Stimulated activated CD4-positive, alpha-beta T cell treated with anti-CD3 and anti-CD28 coated beads, TNF-alpha, amount 100 ng/mL, for 48 hours (primary cell): Measurements from ENCODE around the gene CA5B.
"Not testable (repeated sequence)": the region's sequence is repeated elsewhere in the genome, so short reads cannot be mapped to it uniquely, and the experiment has no call there.

Experiments
- DNase-seq, 3 donors: peaks; one replicate each; pipeline ENCODE4 v3.0.0-alpha.2; 2020; ENCODE audit warnings: low read depth in 3 of 3

CA5B gene

DNA sequence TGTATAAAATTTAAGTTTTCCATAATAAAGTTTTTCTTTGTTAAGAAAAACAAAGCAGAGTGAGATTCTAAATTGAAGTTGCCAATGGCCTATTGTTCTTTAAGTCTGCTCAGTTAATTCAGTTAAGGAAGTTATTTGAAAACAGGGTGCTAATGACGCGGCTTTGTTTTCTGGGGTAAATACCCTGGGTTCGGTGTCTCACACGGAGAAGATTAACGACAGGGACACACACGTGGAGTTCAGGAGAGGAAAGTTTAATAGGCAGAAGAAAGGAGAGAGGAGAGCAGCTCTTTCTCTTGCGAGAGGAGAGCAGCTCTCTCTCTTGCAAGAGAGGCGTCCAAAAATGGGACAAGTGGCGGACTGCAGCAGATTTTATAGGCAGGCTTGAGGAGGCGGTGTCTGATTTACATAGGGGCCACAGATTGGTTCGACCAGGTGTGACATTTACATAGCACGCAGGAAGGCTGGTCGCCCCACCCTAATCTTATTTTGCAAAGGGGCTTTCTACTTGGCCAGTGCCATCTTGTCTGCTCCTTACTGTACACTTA lies 9.6 kb downstream of the CA5B start:
- no peak for DNase-seq

DNA sequence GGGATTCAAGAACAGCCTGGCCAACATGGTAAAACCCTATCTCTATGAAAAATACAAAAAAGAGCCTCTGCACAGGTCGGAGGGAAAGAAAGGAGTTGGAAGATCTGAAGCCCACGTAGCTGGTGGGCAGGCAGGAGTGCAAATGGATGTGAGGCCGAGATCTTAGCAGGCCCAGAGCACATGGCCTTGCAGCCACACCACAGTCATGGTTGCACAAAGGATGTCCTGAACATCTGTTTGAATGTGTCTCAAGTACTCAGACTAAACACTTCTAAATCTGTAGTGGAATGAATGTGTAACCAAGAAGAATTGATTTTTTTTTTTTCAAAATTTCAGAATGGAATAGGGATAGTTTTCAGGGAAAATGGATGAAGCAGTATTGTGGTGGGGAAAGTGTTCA lies 10.8 kb downstream of the CA5B start:
- DNase-seq = no peak

GRCh38 chrX:15749642-15750610 lies 11.9 kb downstream of the CA5B start:
- no peak for DNase-seq

- no peak for DNase-seq
Measured at GRCh38 chrX:15750611-15751154, 12.6 kb downstream of the CA5B start.

DNA sequence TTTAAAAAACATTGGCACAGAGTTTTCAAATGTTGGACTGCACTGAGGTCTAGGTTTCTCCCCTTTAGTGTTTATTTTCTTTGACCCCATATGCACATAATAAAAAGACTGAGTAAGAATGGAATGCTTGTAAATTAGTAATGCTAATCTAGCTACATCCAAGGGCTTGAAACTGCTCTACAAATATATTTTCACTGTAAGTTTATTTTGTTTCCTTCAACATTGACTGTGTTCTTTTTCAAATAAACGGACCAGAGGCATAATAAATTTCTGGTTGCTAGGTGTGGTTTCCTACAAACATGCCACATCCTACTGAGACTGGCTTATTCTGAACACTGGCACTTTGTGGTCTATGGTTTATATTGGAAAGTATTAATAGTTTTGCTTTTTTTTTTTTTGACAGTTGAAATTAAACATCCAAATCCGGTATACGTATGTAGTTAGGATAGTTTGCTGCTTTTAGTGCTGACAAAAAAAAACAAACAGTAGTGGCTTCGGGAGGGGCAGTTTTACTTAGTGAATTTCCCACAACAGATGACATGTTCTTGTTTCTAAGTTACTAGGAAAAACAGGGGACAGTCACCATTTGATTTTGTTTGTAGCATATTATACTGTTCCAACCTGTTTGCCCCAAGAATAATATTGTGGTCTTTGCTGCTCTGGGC lies 13.2 kb downstream of the CA5B start:
- DNase-seq = no peak

DNA sequence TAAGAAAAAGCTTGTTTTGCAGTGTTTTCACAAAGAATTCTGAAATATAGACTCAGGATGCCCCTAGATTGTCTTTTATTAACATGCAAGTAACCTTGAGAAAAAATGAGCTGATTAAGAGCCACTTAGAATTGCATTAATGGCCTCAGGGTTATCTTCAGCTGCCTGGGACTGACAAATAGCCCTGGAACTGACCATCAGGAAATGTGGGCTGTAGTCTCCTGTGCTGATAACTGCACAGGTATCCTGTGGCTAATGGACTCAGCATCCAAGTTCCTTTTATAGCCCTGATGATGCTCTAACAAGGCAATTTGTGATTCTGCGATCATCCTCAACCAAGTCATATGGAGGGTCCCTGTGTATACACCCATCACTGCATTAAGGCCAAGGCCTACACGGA lies 17.0 kb downstream of the CA5B start:
- DNase-seq = no peak

DNA sequence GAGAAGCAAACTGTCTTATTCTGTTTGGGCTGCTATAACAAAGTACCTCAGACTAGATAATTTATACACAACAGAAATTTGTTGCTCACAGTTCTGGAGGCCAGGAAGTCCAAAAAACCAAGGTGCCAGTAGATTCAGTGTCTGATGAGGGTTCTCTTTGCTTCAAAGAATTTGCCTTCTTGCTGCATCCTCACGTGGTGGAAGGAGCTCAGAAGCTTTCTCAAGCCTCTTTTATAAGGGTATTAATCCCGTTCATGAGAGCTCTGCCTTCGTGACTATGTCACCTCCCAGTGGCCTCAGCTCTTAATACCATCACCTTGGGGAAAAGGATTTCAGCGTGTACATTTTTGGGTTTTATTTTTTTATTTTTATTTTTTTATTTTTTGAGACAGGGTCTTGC lies 20.1 kb downstream of the CA5B start:
- DNase-seq = no peak

GRCh38 chrX:15759886-15760285 lies 21.8 kb downstream of the CA5B start:
- DNase-seq = not testable (repeated sequence)

DNA sequence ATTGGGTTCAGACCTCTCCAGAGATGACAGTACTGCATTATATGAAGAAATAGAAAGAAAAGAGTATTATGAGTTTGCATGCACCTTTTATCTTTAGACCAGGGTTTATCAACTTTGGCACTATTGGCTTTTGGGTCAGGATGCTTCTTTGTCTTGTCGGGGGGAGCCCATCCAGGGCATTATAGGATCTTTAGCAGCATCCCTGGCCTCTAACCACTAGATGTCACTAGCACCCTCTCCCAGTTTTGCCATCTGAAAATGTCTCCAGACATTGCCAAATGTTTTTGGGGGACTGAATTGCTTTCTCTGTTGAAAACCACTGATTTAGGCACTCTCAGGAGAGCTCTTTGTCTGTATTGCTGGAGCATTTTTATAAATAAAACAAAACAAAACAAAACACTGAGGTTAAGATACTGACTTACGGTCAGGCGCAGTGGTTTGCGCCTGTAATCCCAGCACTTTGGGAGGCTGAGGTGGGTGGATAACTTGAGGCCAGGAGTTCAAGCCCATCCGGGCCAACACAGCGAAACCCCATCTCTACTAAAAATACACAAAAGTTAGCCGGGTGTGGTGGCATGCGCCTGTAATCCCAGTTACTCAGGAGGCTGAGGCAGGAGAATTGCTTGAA lies 23.6 kb downstream of the CA5B start:
- DNase-seq = no peak

DNA sequence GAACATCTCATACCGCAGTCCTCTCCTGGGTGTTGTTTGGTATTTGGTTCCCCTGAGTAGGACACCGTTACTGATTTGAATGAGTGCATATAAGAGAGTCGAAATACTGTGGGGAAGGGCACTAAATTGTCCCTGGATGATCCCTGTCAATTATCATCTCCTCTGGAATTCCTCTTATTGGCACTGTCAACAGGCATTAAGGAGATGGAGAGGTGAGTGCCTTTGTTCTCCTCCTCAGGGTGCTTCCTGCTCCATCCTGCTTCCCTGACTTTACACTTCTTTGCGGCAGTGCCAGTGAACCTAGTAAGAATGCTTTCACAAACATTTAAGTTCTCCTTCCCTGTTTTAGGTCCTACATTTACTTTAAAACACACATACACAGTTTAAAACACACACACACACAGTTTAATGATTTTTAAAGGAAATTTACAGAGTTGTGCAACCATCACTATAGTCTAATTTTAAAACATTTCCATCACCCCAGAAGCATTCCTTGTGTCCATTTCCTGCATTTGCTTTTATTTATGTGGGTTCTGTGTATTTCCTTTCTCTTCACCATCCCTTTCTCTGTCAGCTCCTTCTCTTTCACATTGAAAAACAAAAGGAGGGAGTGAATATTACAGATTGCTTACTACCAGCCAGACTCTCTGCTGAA lies 31.4 kb downstream of the CA5B start:
- DNase-seq = no peak

DNA sequence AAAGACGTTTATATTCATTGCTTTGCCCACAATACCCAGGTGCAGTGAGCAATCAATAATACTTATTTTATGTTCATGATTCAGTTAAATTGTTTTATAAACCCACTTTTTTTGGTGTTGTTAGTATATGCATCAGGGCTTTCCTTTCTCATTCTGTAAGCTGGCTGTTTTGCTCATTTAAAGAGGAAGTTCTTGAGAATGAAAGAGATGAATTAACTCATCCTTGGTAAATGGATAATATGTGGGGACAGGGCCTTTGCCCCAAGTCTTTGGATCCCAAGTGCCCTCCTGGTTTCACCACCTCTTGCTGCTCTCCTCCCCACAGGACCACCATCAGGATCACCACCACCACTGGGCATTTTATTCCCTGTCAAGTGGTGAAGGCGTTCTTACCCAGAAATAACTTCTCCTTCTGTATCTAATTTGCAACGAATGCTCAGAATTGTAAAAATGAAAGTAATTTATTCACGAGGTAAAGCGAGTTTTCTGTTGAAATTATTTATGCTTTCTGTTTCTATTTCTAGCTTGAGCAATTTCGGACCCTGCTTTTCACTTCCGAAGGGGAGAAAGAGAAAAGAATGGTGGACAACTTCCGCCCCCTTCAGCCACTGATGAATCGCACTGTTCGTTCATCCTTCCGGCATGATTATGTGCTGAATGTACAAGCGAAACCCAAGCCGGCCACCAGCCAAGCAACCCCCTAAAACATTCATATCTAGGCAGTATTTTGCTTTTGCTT lies 44.1 kb downstream of the CA5B start:
- DNase-seq = no peak

GRCh38 chrX:15785176-15785750 lies 47.2 kb downstream of the CA5B start:
- DNase-seq = no peak

GRCh38 chrX:15786915-15787314 lies 48.8 kb downstream of the CA5B start:
- DNase-seq = no peak

DNA sequence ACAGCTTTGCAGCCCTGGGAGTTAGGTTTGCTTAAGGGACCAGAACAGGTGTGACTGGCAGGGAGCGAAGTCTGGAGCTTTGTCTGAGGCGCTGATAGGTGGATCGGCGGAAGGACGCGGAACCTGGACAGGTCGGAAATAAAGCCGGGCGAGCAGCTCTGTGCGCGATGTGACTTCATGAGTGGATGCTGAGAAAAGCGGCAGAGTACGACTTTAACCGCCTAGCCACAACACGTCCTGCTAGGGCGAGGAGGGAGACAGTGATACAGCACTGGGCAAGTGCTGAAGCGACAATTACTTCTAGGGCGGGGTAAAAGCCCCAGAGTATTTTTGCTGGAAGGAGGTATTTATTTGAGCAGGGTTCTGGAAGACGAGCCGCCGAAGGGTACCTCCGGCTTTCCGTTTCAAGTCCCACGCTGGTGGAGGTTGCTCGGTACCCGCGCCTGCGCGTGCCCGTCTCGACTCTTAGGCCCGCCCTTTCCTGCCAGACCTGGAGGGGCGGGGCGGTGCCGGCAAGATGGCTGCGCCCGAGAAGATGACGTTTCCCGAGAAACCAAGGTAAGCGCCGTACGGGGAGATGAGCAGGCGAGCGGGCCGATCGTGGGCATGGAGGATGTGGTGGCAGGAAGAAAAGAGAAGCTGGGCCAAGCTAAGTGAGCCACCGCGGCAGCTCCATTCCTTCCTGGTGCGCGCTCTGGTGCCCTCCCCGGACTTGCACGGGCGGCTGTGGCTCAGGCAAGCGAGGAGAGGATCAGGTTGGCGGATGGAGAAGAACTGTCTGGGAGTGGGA lies 52.1 kb downstream of the CA5B start, which contains the start of gene ZRSR2:
Gene ZRSR2 (plus strand): TSS at position 506 of the 790 bp plus-strand sequence. CDS start 12 bp downstream, at position 518.
- peak; percentile 61 to 92 (median 78) for DNase-seq

- no peak for DNase-seq
Measured at GRCh38 chrX:15790769-15791290, 52.8 kb downstream of the CA5B start.

DNA sequence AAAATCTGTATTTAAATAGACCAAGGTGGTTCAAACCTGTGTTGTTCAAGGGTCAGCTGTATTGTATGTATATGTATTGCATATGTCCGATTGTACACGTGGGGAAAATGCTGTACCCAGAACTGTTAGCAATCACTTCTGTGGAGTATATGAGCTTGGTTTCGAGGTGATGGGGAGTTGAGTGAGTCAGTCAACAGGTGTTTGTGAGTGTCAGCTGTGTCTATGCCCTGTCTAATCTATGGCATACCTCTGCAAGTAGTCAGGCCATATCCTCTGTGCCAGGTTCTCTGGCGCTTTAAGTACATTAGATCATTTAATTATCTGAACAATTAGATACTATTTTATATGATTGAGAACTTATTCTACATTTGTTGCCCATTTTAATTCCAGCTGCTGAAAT lies 59.6 kb downstream of the CA5B start:
- DNase-seq = no peak

DNA sequence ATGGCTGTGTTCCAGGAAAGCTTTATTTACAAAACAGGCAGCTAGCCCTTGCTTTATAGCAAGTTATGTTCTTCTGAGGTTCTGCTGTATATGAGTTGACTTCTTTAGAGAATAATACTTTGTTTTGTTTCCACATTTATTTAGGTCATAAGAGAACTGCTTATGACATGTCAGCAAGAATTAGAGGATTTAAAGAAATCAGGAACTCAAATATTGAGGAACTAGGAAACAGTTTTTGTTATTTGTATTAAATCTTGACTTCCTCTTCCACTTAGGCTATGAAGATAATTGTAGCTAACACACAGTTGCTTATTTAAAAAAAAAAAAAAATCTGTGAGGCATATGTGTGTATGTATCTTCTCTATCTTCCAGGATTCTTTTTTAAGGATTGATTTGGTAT lies 66.5 kb downstream of the CA5B start:
- DNase-seq = no peak

DNA sequence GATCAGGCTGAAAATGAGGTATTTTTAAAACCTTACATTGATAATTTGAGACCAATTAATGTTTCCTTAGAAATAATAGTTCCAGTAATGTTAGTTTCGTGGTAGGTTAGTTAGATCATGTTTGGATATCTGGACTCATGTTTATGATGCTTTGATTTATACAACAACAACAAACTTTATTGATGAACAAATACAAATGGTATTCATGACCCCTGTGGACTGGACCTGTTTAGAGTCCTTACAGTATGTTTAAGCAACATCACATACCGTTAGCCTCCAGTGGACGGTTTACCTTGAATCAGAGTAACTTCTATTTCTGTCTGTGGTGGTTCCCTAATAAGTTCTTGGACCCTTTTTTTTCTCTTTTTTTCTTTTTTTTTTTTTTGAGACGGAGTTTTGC lies 70.2 kb downstream of the CA5B start:
- DNase-seq = no peak
